Fibroblast of lung (primary cell): ENCODE results near the gene STAP2. TPM values are rescaled to one million over a fixed set of nuclear protein-coding genes. Genes with fewer than 3 reads are reported as not detected.

Experiments
- DNase-seq, 2 donors: peaks; one replicate each; pipeline versions ENCODE4 v3.0.0 to v3.0.0-alpha.2; 2010; ENCODE audit warnings: low read depth in 2 of 2
- H2AFZ ChIP-seq: 2 replicates; pipeline ENCODE4 v1.5.1; 2012; ENCODE audit warnings: low read length, control low read depth, inconsistent platforms
- H3K27ac ChIP-seq: 2 replicates; pipeline ENCODE4 v1.5.1; 2011; ENCODE audit warnings: low read length, control low read depth; ENCODE audit not compliant: insufficient read depth
- H3K27me3 ChIP-seq: 2 replicates; pipeline ENCODE4 v1.5.1; 2011; ENCODE audit warnings: mild to moderate bottlenecking, low read length; ENCODE audit not compliant: control insufficient read depth, insufficient read depth
- H3K36me3 ChIP-seq: 2 replicates; pipeline ENCODE4 v1.5.1; 2011; ENCODE audit warnings: low read length; ENCODE audit not compliant: control insufficient read depth, insufficient read depth
- H3K4me1 ChIP-seq: 2 replicates; pipeline ENCODE4 v1.5.1; 2011; ENCODE audit warnings: low read length; ENCODE audit not compliant: control insufficient read depth, insufficient read depth; ENCODE audit errors: extremely low read depth
- H3K4me2 ChIP-seq: 2 replicates; pipeline ENCODE4 v1.5.1; 2011; ENCODE audit warnings: low read length, control low read depth; ENCODE audit not compliant: insufficient read depth; ENCODE audit errors: extremely low read depth
- H3K4me3 ChIP-seq, 4 experiments: fragments of 200-600 bp in 1 of 4; sonication (generic) in 1 of 4; replicated peaks in 1 of 4; 2 replicates each; pipeline ENCODE4 v1.5.1; 2011 to 2016; ENCODE audit warnings: low read length in 4 of 4, low read depth in 3 of 4, mild to moderate bottlenecking in 3 of 4, control low read depth in 2 of 4, inconsistent platforms in 1 of 4, mixed read lengths in 1 of 4; ENCODE audit not compliant: insufficient read depth in 1 of 4; ENCODE audit errors: control extremely low read depth in 1 of 4
- H3K79me2 ChIP-seq: 2 replicates; pipeline ENCODE4 v1.5.1; 2012; ENCODE audit warnings: mild to moderate bottlenecking, low read length, inconsistent platforms; ENCODE audit not compliant: control insufficient read depth, insufficient read depth
- H3K9ac ChIP-seq: 2 replicates; pipeline ENCODE4 v1.5.1; 2011; ENCODE audit warnings: mild to moderate bottlenecking, low read length, control low read depth; ENCODE audit not compliant: insufficient read depth
- H3K9me3 ChIP-seq: 2 replicates; pipeline ENCODE4 v1.5.1; 2012; ENCODE audit warnings: low read depth, low read length; ENCODE audit not compliant: control insufficient read depth, insufficient read depth
- H4K20me1 ChIP-seq: 2 replicates; pipeline ENCODE4 v1.5.1; 2011; ENCODE audit warnings: low read length; ENCODE audit not compliant: control insufficient read depth, insufficient read depth; ENCODE audit errors: extremely low read depth
- CTCF ChIP-seq, 2 donors: IDR thresholded peaks in 1 of 2; conservative IDR thresholded peaks in 1 of 2; 1 replicate in 1 of 2; 2 replicates in 1 of 2; pipeline ENCODE4 v1.5.1; 2011 to 2012; ENCODE audit warnings: low read length in 2 of 2, control low read depth in 1 of 2, inconsistent platforms in 1 of 2, low read depth in 1 of 2, mild to moderate bottlenecking in 1 of 2
- EZH2 ChIP-seq: IDR thresholded peaks from 2 replicates; pipeline ENCODE4 v1.5.1; 2012; ENCODE audit warnings: low read length, control low read depth, mild to moderate bottlenecking; ENCODE audit errors: missing control alignments
- polyA plus RNA-seq, 2 donors: library from polyadenylated mRNA; depleted of rRNA in 1 of 2; stranded (reverse) in 1 of 2; unstranded in 1 of 2; fragments of >200 nt; gene quantifications; 2 replicates each; pipeline ENCODE4 v1.2.1, GENCODE V29; 2011 to 2012; ENCODE audit warnings: missing spikeins in 1 of 2
- total RNA-seq: library from RNA; depleted of rRNA; stranded (reverse); fragments of >200 nt; gene quantifications from 2 replicates; pipeline ENCODE4 v1.2.1, GENCODE V29; 2014

Gene STAP2
- total and polyA plus RNA-seq, 2 donors (not counting 1 experiment from before 2014, with no cell fraction given), result 1.7 to 4.8 TPM

DNA sequence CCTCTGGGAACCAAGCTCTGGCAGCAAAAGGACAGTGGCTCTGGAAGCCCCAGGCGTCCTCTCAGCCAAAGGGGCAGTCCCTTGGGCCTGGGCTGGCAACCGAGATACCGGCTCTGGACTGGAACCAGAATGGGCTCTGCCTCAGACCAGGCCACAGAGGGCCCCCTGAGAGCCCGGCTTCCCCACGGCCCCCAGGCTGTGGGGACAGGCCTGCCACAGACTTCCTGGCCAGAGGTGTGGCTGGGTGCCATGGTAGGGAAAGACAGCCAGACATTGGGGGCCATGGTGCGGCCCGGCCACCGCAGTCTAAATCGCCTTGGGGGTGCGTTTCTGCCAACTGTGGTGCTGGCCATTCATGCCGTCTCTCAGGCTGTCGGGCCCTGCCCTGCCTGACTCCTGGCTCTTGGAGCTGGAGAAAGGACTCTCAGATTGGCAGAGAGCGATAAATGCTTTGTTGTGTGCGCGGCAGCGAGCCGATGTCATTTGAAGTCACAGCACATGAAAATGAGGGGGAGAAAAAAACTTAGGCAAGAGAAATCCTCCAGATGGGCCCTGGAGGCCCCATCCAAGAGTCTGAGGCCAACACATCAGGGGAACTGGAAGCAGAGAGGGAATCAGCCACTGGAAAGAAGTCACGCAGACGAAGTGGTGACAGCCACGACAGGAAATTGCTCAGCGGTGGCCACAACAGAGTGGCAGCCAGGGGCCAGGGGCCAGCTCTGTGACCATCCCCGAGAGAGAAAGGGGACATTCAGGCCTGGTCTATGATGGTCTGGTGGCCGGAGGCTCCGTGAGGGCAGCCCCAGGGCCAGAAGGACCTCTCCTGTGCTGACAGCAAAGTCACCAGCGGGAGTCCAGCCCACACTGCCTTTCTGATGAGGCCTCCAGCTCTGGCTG is 35.2 kb upstream of the STAP2 start:
- no peak overlapping the region for H3K4me3 ChIP-seq
- peak; percentile 26 to 55 for DNase-seq
- peaks cover 54% of the 10 kb centered on the region for H3K4me1 ChIP-seq
- peaks cover 83% of the 10 kb centered on the region for H3K79me2 ChIP-seq
- H3K27ac ChIP-seq, result peak overlapping the region; percentile 77
- H3K27me3 ChIP-seq, result no peaks in the 10 kb centered on the region
- H3K4me2 ChIP-seq, result peak overlapping the region; percentile 64
- H3K9me3 ChIP-seq, result no peaks in the 10 kb centered on the region
- no peak for TF ChIP-seq EZH2
- TF ChIP-seq CTCF (conservative IDR thresholded peaks at IDR 0.05 in 1 of 2, IDR thresholded peaks at IDR 0.05 in 1 of 2; ENCODE audit: low read depth in 1 of 2, low read length in 2 of 2), result no peak
- H4K20me1 ChIP-seq, result no peaks in the 10 kb centered on the region
- peak overlapping the region; percentile 69 for H3K9ac ChIP-seq
- no peak overlapping the region for H2AFZ ChIP-seq
- H3K36me3 ChIP-seq, result peaks cover 9% of the 10 kb centered on the region

DNA sequence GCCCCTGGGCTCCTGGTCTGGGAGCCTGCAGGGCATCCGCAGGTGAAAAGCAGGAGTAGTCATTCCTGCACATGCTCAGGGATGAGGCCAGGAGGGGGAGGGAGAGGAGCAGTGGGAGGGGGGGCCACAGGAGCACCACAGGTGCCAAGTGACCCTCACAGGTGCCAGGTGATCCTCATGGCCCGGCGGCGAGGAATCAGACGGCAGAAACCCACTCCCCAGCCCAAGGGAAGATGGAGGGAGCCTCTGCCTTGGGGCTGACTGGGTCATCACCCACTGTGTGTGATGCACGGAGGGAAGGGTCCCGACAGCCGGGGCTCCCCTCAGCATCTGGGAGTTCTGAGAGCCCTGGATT is 34.4 kb upstream of the STAP2 start:
- Histone ChIP-seq H3K27me3 (no peaks in the 10 kb centered on the region), H3K36me3 (peaks cover 10% of the 10 kb centered on the region), H3K4me2 (peak overlapping the region; percentile 64), H3K4me1 (peaks cover 59% of the 10 kb centered on the region), H4K20me1 (no peaks in the 10 kb centered on the region), H3K79me2 (peaks cover 84% of the 10 kb centered on the region), H3K27ac (peak overlapping the region; percentile 77), H2AFZ (no peak overlapping the region), H3K9me3 (no peaks in the 10 kb centered on the region), H3K9ac (no peak overlapping the region), H3K4me3 (no peak overlapping the region)
- TF ChIP-seq CTCF (conservative IDR thresholded peaks at IDR 0.05 in 1 of 2, IDR thresholded peaks at IDR 0.05 in 1 of 2; ENCODE audit: low read depth in 1 of 2, low read length in 2 of 2) (no peak), EZH2 (no peak)
- DNase-seq, result no peak

GRCh38 chr19:4372165-4373012 is 33.8 kb upstream of the STAP2 start:
- H3K9me3 ChIP-seq, result no peaks in the 10 kb centered on the region
- H3K27ac ChIP-seq, result peak overlapping the region; percentile 77
- peaks cover 15% of the 10 kb centered on the region for H3K36me3 ChIP-seq
- H3K4me3 ChIP-seq, result no peak overlapping the region
- H3K27me3 ChIP-seq, result no peaks in the 10 kb centered on the region
- no peak overlapping the region for H3K9ac ChIP-seq
- peaks cover 84% of the 10 kb centered on the region for H3K79me2 ChIP-seq
- H3K4me1 ChIP-seq, result peaks cover 58% of the 10 kb centered on the region
- H2AFZ ChIP-seq, result no peak overlapping the region
- no peak overlapping the region for H3K4me2 ChIP-seq
- no peaks in the 10 kb centered on the region for H4K20me1 ChIP-seq
- TF ChIP-seq CTCF (conservative IDR thresholded peaks at IDR 0.05 in 1 of 2, IDR thresholded peaks at IDR 0.05 in 1 of 2; ENCODE audit: low read depth in 1 of 2, low read length in 2 of 2), result no peak
- TF ChIP-seq EZH2, result no peak
- no peak for DNase-seq
